PFSK-1 (cell line): ENCODE results near the gene DECR2.

Source experiments
- FOXP2 ChIP-seq: optimal IDR thresholded peaks from 2 replicates; pipeline ENCODE3; 2011; ENCODE audit warnings: borderline replicate concordance, control low read depth, inconsistent platforms; ENCODE audit not compliant: insufficient read depth; ENCODE audit errors: extremely low read length, extremely low read depth
- POLR2AphosphoS5 ChIP-seq: IDR thresholded peaks from 2 replicates; pipeline ENCODE4 v1.6.1; 2012; ENCODE audit warnings: low read depth, mild to moderate bottlenecking, control low read depth, low read length, moderate library complexity
- REST ChIP-seq, 2 experiments: IDR thresholded peaks; 2 replicates each; pipeline versions ENCODE4 v1.6.1 to v1.8.0; 2011 to 2012; ENCODE audit warnings: low read depth in 2 of 2, low read length in 2 of 2, control low read depth in 1 of 2, inconsistent platforms in 1 of 2, mild to moderate bottlenecking in 1 of 2, moderate library complexity in 1 of 2; ENCODE audit not compliant: insufficient read depth in 1 of 2
- SIN3A ChIP-seq: IDR thresholded peaks from 2 replicates; pipeline ENCODE4 v1.6.1; 2012; ENCODE audit warnings: mild to moderate bottlenecking, low read length, moderate library complexity, borderline replicate concordance; ENCODE audit not compliant: insufficient read depth
- TAF1 ChIP-seq: IDR thresholded peaks from 2 replicates; pipeline ENCODE4 v1.6.1; 2012; ENCODE audit warnings: low read length, control low read depth, borderline replicate concordance; ENCODE audit not compliant: insufficient read depth

DNA sequence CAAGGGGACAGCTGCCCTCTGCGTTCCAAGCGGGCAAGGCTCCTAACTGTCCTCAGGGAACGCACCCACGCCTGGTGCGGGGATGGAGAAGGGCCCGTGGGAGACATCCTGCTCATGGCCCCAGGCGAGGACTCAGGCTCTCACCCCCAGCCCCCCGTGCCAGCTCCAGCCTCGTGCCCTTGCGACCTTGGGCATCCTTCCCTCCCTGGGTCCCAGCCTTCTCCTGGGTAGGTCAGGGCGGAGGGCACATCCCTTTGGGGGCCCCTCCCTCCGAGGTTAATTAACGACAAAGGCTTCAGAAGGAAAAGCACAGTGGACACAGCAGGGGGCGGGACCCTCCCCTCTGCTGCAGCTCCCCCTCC is 22.9 kb upstream of the DECR2 start:
- TF ChIP-seq TAF1 (no peak), REST (IDR thresholded peaks at IDR 0.05; ENCODE audit: insufficient read depth in 1 of 2, low read depth in 2 of 2, low read length in 2 of 2) (no peak), SIN3A (no peak), POLR2AphosphoS5 (no peak), FOXP2 (no peak)
